ENCODE data around the gene ZNF726. TPM values are rescaled to one million over a fixed set of nuclear protein-coding genes. Genes with fewer than 3 reads are reported as not detected.

Gene ZNF726
- total and polyA plus RNA-seq, 2 donors (not counting 1 experiment from before 2014, with no cell fraction given): 1.2 to 3.5 TPM

GRCh38 chr19:23980805-23981204, 66.1 kb downstream of the ZNF726 start:
- Histone ChIP-seq H2AFZ (ENCODE audit: low read length) (no peak overlapping the region), H4K20me1 (ENCODE audit: control insufficient read depth, extremely low read depth, insufficient read depth, low read length) (no peaks in the 10 kb centered on the region), H3K36me3 (ENCODE audit: control insufficient read depth, insufficient read depth, low read length) (no peaks in the 10 kb centered on the region), H3K79me2 (ENCODE audit: control insufficient read depth, insufficient read depth, low read length) (no peaks in the 10 kb centered on the region), H3K9me3 (ENCODE audit: control insufficient read depth, insufficient read depth, low read depth, low read length) (no peaks in the 10 kb centered on the region), H3K4me3 (replicated peaks in 1 of 4; ENCODE audit: control extremely low read depth in 1 of 4, insufficient read depth in 1 of 4, low read depth in 3 of 4, low read length in 4 of 4) (no peak overlapping the region), H3K9ac (ENCODE audit: insufficient read depth, low read length) (no peak overlapping the region), H3K27me3 (ENCODE audit: control insufficient read depth, insufficient read depth, low read length) (no peaks in the 10 kb centered on the region), H3K4me2 (ENCODE audit: extremely low read depth, insufficient read depth, low read length) (no peak overlapping the region), H3K27ac (ENCODE audit: insufficient read depth, low read length) (no peak overlapping the region), H3K4me1 (ENCODE audit: control insufficient read depth, extremely low read depth, insufficient read depth, low read length) (no peaks in the 10 kb centered on the region)
- no peak for TF ChIP-seq EZH2 (IDR thresholded peaks at IDR 0.05; ENCODE audit: low read length, missing control alignments)
- no peak for TF ChIP-seq CTCF (conservative IDR thresholded peaks at IDR 0.05 in 1 of 2, IDR thresholded peaks at IDR 0.05 in 1 of 2; ENCODE audit: low read depth in 1 of 2, low read length in 2 of 2)
- no peak for DNase-seq (ENCODE audit: low read depth in 2 of 2)

- TF ChIP-seq EZH2 (IDR thresholded peaks at IDR 0.05; ENCODE audit: low read length, missing control alignments): no peak
- TF ChIP-seq CTCF (conservative IDR thresholded peaks at IDR 0.05 in 1 of 2, IDR thresholded peaks at IDR 0.05 in 1 of 2; ENCODE audit: low read depth in 1 of 2, low read length in 2 of 2): no peak
- Histone ChIP-seq H3K36me3 (ENCODE audit: control insufficient read depth, insufficient read depth, low read length) (no peaks in the 10 kb centered on the region), H3K4me3 (replicated peaks in 1 of 4; ENCODE audit: control extremely low read depth in 1 of 4, insufficient read depth in 1 of 4, low read depth in 3 of 4, low read length in 4 of 4) (no peak overlapping the region), H3K4me2 (ENCODE audit: extremely low read depth, insufficient read depth, low read length) (no peak overlapping the region), H3K9me3 (ENCODE audit: control insufficient read depth, insufficient read depth, low read depth, low read length) (no peaks in the 10 kb centered on the region), H3K79me2 (ENCODE audit: control insufficient read depth, insufficient read depth, low read length) (no peaks in the 10 kb centered on the region), H3K9ac (ENCODE audit: insufficient read depth, low read length) (no peak overlapping the region), H3K4me1 (ENCODE audit: control insufficient read depth, extremely low read depth, insufficient read depth, low read length) (no peaks in the 10 kb centered on the region), H3K27me3 (ENCODE audit: control insufficient read depth, insufficient read depth, low read length) (no peaks in the 10 kb centered on the region), H4K20me1 (ENCODE audit: control insufficient read depth, extremely low read depth, insufficient read depth, low read length) (no peaks in the 10 kb centered on the region), H3K27ac (ENCODE audit: insufficient read depth, low read length) (no peak overlapping the region), H2AFZ (ENCODE audit: low read length) (no peak overlapping the region)
- no peak for DNase-seq (ENCODE audit: low read depth in 2 of 2)
Observed at GRCh38 chr19:23981863-23982262, 67.2 kb downstream of the ZNF726 start.

GRCh38 chr19:23983406-23983805, 68.7 kb downstream of the ZNF726 start:
- Histone ChIP-seq H3K9me3 (ENCODE audit: control insufficient read depth, insufficient read depth, low read depth, low read length) (no peaks in the 10 kb centered on the region), H3K4me2 (ENCODE audit: extremely low read depth, insufficient read depth, low read length) (no peak overlapping the region), H3K4me3 (replicated peaks in 1 of 4; ENCODE audit: control extremely low read depth in 1 of 4, insufficient read depth in 1 of 4, low read depth in 3 of 4, low read length in 4 of 4) (no peak overlapping the region), H3K4me1 (ENCODE audit: control insufficient read depth, extremely low read depth, insufficient read depth, low read length) (no peaks in the 10 kb centered on the region), H3K36me3 (ENCODE audit: control insufficient read depth, insufficient read depth, low read length) (no peaks in the 10 kb centered on the region), H3K27ac (ENCODE audit: insufficient read depth, low read length) (no peak overlapping the region), H4K20me1 (ENCODE audit: control insufficient read depth, extremely low read depth, insufficient read depth, low read length) (no peaks in the 10 kb centered on the region), H2AFZ (ENCODE audit: low read length) (no peak overlapping the region), H3K9ac (ENCODE audit: insufficient read depth, low read length) (no peak overlapping the region), H3K79me2 (ENCODE audit: control insufficient read depth, insufficient read depth, low read length) (no peaks in the 10 kb centered on the region), H3K27me3 (ENCODE audit: control insufficient read depth, insufficient read depth, low read length) (no peaks in the 10 kb centered on the region)
- no peak for DNase-seq (ENCODE audit: low read depth in 2 of 2)
- TF ChIP-seq EZH2 (IDR thresholded peaks at IDR 0.05; ENCODE audit: low read length, missing control alignments) (no peak), CTCF (conservative IDR thresholded peaks at IDR 0.05 in 1 of 2, IDR thresholded peaks at IDR 0.05 in 1 of 2; ENCODE audit: low read depth in 1 of 2, low read length in 2 of 2) (no peak)

Other genes starting within 250 kb of the ZNF726 start
- gene ZNF675, start 227.7 kb upstream of the ZNF726 start, total RNA-seq: 3.6 and 6.6 TPM in 2 replicates
- gene ZNF675, start 227.7 kb upstream of the ZNF726 start, polyA plus RNA-seq: 3.2 and 5.0 TPM in 2 replicates
- 0.51 and 0.66 TPM in 2 replicates for gene ZNF681, start 156.0 kb upstream of the ZNF726 start, total RNA-seq
- 0.43 and 0.47 TPM in 2 replicates for gene ZNF681, start 156.0 kb upstream of the ZNF726 start, polyA plus RNA-seq
- gene ZNF254, start 172.3 kb downstream of the ZNF726 start, total RNA-seq: 6.7 and 8.9 TPM in 2 replicates
- gene ZNF254, start 172.3 kb downstream of the ZNF726 start, polyA plus RNA-seq: 6.4 and 7.3 TPM in 2 replicates